GM18861 (cell line): Measurements from ENCODE around the gene MGME1.

Experiments used
- ATAC-seq: cut with Tn5 transposase; IDR thresholded peaks from one replicate; pipeline ENCODE4 v1.9.1; 2021; ENCODE audit not compliant: unreplicated experiment

Gene MGME1

GRCh38 chr20:17968366-17969277 is at the start of gene MGME1, which contains the start of gene SNX5:
Gene MGME1, plus strand, starts transcription at chr20:17969018. Its CDS starts 842 bp downstream, at chr20:17969860.
Gene SNX5, minus strand, starts transcription at chr20:17968794. Its CDS starts 369 bp downstream, at chr20:17968425.
- peak; percentile 66 for ATAC-seq

GRCh38 chr20:17919149-17919548 is 49.7 kb upstream of the MGME1 start:
- ATAC-seq = no peak

DNA sequence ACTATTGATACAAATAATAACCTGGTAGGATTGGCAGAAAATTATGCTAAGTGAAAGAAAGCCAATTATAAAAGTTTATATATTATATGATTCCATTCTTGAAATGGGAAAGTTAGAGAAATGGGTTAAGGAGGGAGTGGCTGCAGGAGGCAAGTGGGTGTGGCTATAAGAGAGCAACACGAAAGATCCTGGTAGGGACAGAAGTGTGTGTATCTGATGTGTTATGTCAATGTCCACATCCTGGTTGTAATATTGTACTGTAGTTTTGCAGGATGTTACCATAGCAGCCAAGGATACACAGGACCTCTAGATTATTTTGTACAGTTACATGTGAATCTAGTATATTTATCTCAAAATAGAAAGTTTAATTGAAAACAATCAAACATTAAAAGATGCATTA is 47.0 kb upstream of the MGME1 start:
- no peak for ATAC-seq

- ATAC-seq = no peak
These were observed 43.5 kb upstream of the MGME1 start for GRCh38 chr20:17925141-17925939.

GRCh38 chr20:17925940-17926300 is 42.9 kb upstream of the MGME1 start:
- ATAC-seq = no peak

DNA sequence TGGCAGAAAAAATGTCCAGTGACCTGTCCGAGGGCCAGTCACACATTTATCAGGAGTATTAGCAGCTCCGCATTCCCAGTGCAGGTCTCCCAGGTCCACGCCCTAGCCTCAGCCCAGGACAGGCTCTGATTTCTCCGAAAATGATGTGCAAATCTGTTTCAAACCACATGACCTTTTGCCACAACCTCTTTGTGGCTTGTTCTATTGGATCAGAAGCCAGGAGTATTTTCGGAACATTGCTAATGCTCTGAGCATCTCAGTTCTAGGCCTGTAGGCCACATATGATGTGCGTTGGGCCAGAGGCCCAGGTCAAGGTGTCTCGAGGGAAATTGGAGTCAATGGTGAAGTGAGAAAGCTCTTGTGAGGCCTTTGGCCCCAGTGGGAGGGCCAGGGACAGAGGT is 40.6 kb upstream of the MGME1 start:
- ATAC-seq = no peak

GRCh38 chr20:17928633-17929311 is 40.0 kb upstream of the MGME1 start:
- ATAC-seq = no peak

- no peak for ATAC-seq
These were observed 37.3 kb upstream of the MGME1 start for GRCh38 chr20:17931513-17931912.

GRCh38 chr20:17932396-17932795 is 36.4 kb upstream of the MGME1 start:
- no peak for ATAC-seq

DNA sequence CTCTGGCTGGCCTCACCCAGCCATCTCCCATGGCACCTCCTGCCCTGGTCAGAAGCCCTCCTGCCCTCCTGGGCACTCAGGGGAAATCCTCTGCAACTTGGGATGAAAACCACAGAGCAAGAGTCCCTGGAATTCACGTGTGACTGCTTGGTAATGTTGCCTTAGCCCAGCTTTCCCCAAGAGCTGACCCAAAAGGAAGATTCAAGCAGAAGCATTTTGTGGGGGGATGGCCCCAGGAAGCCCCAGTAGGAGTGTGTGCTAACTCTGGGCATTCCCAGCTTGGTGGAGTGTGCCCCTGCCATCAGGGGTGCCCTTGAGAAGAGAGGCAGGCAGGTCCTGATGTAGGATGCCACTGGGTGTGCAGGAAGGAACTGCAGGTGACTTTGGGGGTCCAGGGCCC is 35.7 kb upstream of the MGME1 start:
- ATAC-seq = no peak

DNA sequence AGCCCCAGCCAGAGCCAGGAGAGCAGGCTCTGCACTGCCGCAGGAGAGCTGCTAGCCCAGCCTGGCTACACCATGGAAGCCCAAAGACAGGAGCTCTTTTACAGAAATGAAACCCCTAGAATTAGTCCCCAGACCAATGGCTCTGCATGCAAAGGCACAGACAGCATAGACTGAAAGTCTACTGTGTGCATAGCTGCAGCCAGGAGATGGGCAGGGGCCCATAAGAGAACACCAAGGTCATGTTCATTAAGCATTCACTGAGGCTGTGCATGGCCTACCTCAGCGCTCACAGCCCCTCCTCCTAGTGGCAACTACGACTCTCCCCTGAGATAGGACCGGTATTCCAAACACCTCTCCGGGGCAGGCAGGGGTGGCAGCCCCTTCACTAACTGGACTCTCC is 35.1 kb upstream of the MGME1 start:
- ATAC-seq = no peak

- ATAC-seq = no peak
These were observed 34.5 kb upstream of the MGME1 start for GRCh38 chr20:17934141-17934862.

- no peak for ATAC-seq
These were observed 33.6 kb upstream of the MGME1 start for GRCh38 chr20:17935186-17935585.

DNA sequence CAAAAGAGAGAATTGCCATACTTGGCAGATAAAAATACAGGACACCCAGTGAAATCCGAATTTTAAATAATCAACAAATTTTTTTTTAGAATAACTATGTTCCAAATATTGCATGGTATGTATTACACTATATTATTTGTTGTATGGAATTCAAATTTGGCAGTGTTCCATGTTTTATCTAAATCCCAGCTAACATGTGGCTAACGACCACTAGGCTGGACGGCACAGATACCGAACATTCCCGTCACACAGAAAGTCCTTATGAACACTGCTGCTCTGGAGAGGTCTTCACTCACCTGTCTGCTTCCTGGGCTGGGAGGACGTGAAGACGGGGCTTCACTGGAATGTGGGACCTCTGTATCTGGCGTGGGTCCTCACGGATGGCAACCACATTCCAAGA is 33.1 kb upstream of the MGME1 start:
- ATAC-seq = no peak

GRCh38 chr20:17936286-17936760 is 32.5 kb upstream of the MGME1 start:
- no peak for ATAC-seq

- no peak for ATAC-seq
These were observed 31.8 kb upstream of the MGME1 start for GRCh38 chr20:17936761-17937732.

GRCh38 chr20:17938871-17939619 is 29.8 kb upstream of the MGME1 start:
- peak; percentile 62 for ATAC-seq

DNA sequence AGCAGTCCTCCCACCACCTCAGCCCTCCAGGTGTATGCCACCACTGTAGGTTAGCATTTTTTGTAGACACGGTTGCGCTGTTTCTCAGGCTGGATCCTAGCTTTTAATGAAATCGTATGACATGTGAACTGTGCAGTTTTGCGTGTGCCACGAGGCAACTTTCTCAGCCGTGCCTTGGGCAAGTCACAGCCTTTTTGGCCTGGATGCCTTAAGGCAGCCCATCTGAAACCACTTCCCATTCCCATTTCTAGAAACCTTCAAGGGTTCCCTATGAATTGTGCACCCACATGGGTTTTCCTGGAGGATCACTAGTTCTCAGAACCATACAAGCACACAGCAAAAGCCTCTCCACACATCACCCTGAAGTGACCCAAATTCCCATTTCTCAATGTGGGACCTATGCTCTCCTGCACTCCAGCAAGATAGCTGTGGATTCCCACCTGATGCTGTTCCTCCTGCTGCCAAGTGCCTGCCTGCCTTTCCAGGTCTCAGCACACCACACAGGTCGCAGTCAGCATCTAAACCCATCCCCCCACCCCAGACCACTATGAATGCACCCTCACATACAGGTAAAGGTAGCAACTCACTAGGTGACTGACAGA is 29.1 kb upstream of the MGME1 start:
- no peak for ATAC-seq
